PC-3 (cell line): Measurements from ENCODE around the gene MTCL1. TPM values are rescaled to one million over a fixed set of nuclear protein-coding genes. Genes with fewer than 3 reads are reported as not detected.

Experiments used
- ATAC-seq: fragments of 200-7000 bp; cut with Tn5 transposase; 2 replicates; pipeline ENCODE4 v1.9.1; 2020; ENCODE audit warnings: mild to moderate bottlenecking, moderate library complexity
- BruUV-seq: library from RNA; stranded (reverse); fragments of 400-500 nt; replicated peaks from 2 replicates; lab custom pipeline; 2021; lab: Mats Ljungman, UMichigan
- CTCF ChIA-PET: fragments of 300-600 bp; sonication (Branson Sonifier 250); formaldehyde crosslinking; loops from one replicate; lab custom pipeline; 2022; ENCODE audit warnings: antibody characterized with exemption; lab: Charles Lee
- POLR2A ChIA-PET: fragments of 300-600 bp; sonication (Branson Sonifier 250); formaldehyde crosslinking; loops from one replicate; lab custom pipeline; 2022; ENCODE audit warnings: antibody characterized with exemption; ENCODE audit not compliant: unreplicated experiment; lab: Charles Lee
- DNase-seq: peaks from one replicate; pipeline ENCODE4 v3.0.0-alpha.2; 2015
- H2AFZ ChIP-seq: fragments of 300-600 bp; sonication (generic); 2 replicates; pipeline ENCODE4 v1.6.0; 2016; ENCODE audit warnings: antibody characterized with exemption, low read length
- H3F3A ChIP-seq: fragments of 300-600 bp; sonication (generic); one replicate; pipeline ENCODE4 v1.6.0; 2017; ENCODE audit warnings: antibody characterized with exemption, low read length, control low read depth, mild to moderate bottlenecking; ENCODE audit not compliant: unreplicated experiment
- H3K27ac ChIP-seq: fragments of 300-600 bp; sonication (generic); 2 replicates; pipeline ENCODE4 v1.5.1; 2016; ENCODE audit warnings: mild to moderate bottlenecking, low read length
- H3K27me3 ChIP-seq: fragments of 300-600 bp; sonication (generic); 2 replicates; pipeline ENCODE4 v1.6.1; 2016; ENCODE audit warnings: low read length, mixed read lengths
- H3K36me3 ChIP-seq: fragments of 300-600 bp; sonication (generic); 2 replicates; pipeline ENCODE4 v1.6.1; 2016; ENCODE audit warnings: low read depth, mixed run types, low read length, mixed read lengths
- H3K4me1 ChIP-seq: fragments of 300-600 bp; sonication (generic); 2 replicates; pipeline ENCODE4 v1.5.1; 2016; ENCODE audit warnings: low read length; ENCODE audit not compliant: insufficient read depth
- H3K4me2 ChIP-seq: fragments of 300-600 bp; sonication (generic); 2 replicates; pipeline ENCODE4 v1.6.0; 2016; ENCODE audit warnings: low read length
- H3K4me3 ChIP-seq: fragments of 300-600 bp; sonication (generic); 2 replicates; pipeline ENCODE4 v1.5.1; 2016; ENCODE audit warnings: mild to moderate bottlenecking, low read length, mixed read lengths
- H3K79me2 ChIP-seq: fragments of 300-600 bp; sonication (generic); 2 replicates; pipeline ENCODE4 v1.6.1; 2017; ENCODE audit warnings: low read length, mixed read lengths
- H3K9ac ChIP-seq: fragments of 300-600 bp; sonication (generic); 2 replicates; pipeline ENCODE4 v1.6.0; 2016; ENCODE audit warnings: mild to moderate bottlenecking, low read length
- H3K9me2 ChIP-seq: fragments of 300-600 bp; sonication (generic); replicated peaks from 2 replicates; pipeline ENCODE4 v1.6.1; 2016; ENCODE audit warnings: mixed run types, low read length, mixed read lengths
- H3K9me3 ChIP-seq: fragments of 300-600 bp; sonication (generic); 2 replicates; pipeline ENCODE4 v1.6.1; 2016; ENCODE audit warnings: low read length, mixed read lengths
- H4K20me1 ChIP-seq: fragments of 300-600 bp; sonication (generic); 2 replicates; pipeline ENCODE4 v1.6.1; 2016; ENCODE audit warnings: low read length, mixed read lengths
- EZH2 ChIP-seq: fragments of 300-600 bp; sonication (generic); IDR thresholded peaks from one replicate; pipeline ENCODE4 v1.6.1; 2017; ENCODE audit warnings: antibody characterized with exemption, mild to moderate bottlenecking, low read length; ENCODE audit not compliant: unreplicated experiment
- EZH2phosphoT487 ChIP-seq: fragments of 300-600 bp; sonication (generic); IDR thresholded peaks from 2 replicates; pipeline ENCODE4 v1.6.1; 2018; ENCODE audit warnings: mild to moderate bottlenecking, antibody characterized with exemption, low read length, borderline replicate concordance
- intact Hi-C: fragments of 100-400 bp; cut with micrococcal nuclease; formaldehyde crosslinking; loops from 2 replicates; pipeline ENCODE4 v1.9.0; 2023
- total RNA-seq: library from RNA; depleted of rRNA; stranded (reverse); fragments of >200 nt; gene quantifications from 2 replicates; pipeline ENCODE4 v1.2.3, GENCODE V29; 2014
- TF ChIP-seq, protein P1 (sequence below): fragments of 300-600 bp; sonication (generic); conservative IDR thresholded peaks from 2 replicates; pipeline ENCODE4 v1.5.1; 2017; ENCODE audit warnings: antibody characterized with exemption, low read depth, mild to moderate bottlenecking, low read length

Gene MTCL1
- total RNA-seq, 1 experiment from 2014 or later = 33.1 TPM

DNA sequence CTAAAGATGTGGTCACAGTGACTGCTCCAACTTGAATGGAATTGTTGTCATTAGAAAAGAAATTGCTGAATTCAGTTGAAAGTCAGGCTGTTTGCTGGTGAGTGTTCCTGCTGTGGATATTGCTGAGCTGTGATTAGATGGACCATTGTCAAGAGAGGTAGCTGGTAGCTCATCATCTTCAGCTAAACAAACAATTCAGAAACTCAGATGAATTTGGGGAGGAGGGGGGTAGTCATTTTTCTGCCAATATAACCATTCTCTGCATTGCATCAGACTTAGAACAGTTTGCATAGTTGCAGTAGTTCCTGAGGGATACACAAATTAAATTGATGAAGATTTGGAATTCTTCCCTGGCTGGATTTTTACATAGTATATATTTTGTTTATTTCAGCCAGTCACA is 108.3 kb downstream of the MTCL1 start:
- H3K9ac ChIP-seq = no peak overlapping the region
- no peaks in the 10 kb centered on the region for H4K20me1 ChIP-seq
- TF ChIP-seq, protein P1, sequence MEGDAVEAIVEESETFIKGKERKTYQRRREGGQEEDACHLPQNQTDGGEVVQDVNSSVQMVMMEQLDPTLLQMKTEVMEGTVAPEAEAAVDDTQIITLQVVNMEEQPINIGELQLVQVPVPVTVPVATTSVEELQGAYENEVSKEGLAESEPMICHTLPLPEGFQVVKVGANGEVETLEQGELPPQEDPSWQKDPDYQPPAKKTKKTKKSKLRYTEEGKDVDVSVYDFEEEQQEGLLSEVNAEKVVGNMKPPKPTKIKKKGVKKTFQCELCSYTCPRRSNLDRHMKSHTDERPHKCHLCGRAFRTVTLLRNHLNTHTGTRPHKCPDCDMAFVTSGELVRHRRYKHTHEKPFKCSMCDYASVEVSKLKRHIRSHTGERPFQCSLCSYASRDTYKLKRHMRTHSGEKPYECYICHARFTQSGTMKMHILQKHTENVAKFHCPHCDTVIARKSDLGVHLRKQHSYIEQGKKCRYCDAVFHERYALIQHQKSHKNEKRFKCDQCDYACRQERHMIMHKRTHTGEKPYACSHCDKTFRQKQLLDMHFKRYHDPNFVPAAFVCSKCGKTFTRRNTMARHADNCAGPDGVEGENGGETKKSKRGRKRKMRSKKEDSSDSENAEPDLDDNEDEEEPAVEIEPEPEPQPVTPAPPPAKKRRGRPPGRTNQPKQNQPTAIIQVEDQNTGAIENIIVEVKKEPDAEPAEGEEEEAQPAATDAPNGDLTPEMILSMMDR = no peak
- TF ChIP-seq EZH2 (no peak), EZH2phosphoT487 (no peak)
- H2AFZ ChIP-seq = no peak overlapping the region
- H3K36me3 ChIP-seq = peaks cover 18% of the 10 kb centered on the region; the same call in 1 of the 2 replicates
- intact Hi-C loops = no loop called here
- H3K79me2 ChIP-seq = no peaks in the 10 kb centered on the region
- H3K9me2 ChIP-seq = no peaks in the 10 kb centered on the region
- H3K4me1 ChIP-seq = no peaks in the 10 kb centered on the region
- H3K4me2 ChIP-seq = no peak overlapping the region
- POLR2A ChIA-PET = no interaction called here
- CTCF ChIA-PET = no interaction called here
- no peak for DNase-seq
- H3F3A ChIP-seq = no peaks in the 10 kb centered on the region
- H3K4me3 ChIP-seq = no peak overlapping the region
- H3K27me3 ChIP-seq = no peaks in the 10 kb centered on the region
- ATAC-seq = peak; percentile 43
- no peak overlapping the region for H3K27ac ChIP-seq
- BruUV-seq = no TSS peak
- no peaks in the 10 kb centered on the region for H3K9me3 ChIP-seq

- Histone ChIP-seq H3K4me3 (no peak overlapping the region), H3K27ac (no peak overlapping the region), H3F3A (no peaks in the 10 kb centered on the region), H3K9me3 (no peaks in the 10 kb centered on the region), H3K36me3 (peaks cover 24% of the 10 kb centered on the region), H3K4me2 (no peak overlapping the region), H3K79me2 (no peaks in the 10 kb centered on the region), H3K9ac (no peak overlapping the region), H4K20me1 (no peaks in the 10 kb centered on the region), H3K9me2 (no peaks in the 10 kb centered on the region), H2AFZ (no peak overlapping the region), H3K4me1 (no peaks in the 10 kb centered on the region), H3K27me3 (no peaks in the 10 kb centered on the region)
- no TSS peak for BruUV-seq
- intact Hi-C loops = no loop called here
- CTCF ChIA-PET = no interaction called here
- no peak for TF ChIP-seq EZH2phosphoT487
- TF ChIP-seq, protein P1 = no peak
- no peak for TF ChIP-seq EZH2
- no peak for ATAC-seq
- POLR2A ChIA-PET = no interaction called here
- DNase-seq = no peak
Observed at GRCh38 chr18:8814206-8814605, 108.8 kb downstream of the MTCL1 start.

DNA sequence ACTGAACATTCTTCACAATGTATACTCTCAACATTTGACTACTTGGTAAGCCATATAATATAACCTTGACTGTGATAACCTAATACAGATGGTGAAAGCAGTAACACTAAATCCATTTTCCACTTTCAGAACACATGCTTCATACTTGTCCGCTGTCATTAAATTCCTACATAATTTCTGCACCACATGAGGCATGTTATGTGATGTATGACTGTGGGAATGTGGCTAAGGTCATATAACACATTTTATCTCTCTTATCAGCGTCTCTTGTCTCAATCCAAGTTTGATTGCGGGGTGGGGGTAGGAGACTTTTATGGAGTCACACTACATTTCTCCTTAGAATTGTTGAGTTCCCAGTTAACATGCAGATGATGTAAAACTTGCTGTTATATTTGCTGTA is 110.9 kb downstream of the MTCL1 start:
- ChIA-PET POLR2A (no interaction called here), CTCF (no interaction called here)
- H3K79me2 ChIP-seq = no peaks in the 10 kb centered on the region
- no peaks in the 10 kb centered on the region for H3K4me1 ChIP-seq
- no peak overlapping the region for H3K9ac ChIP-seq
- H3K27ac ChIP-seq = no peak overlapping the region
- no peak overlapping the region for H3K4me3 ChIP-seq
- no peaks in the 10 kb centered on the region for H3K9me3 ChIP-seq
- no peak for DNase-seq
- intact Hi-C loops = no loop called here
- no peak overlapping the region for H2AFZ ChIP-seq
- H3K27me3 ChIP-seq = no peaks in the 10 kb centered on the region
- H4K20me1 ChIP-seq = no peaks in the 10 kb centered on the region
- H3F3A ChIP-seq = no peaks in the 10 kb centered on the region
- no TSS peak for BruUV-seq
- no peak overlapping the region for H3K4me2 ChIP-seq
- peaks cover 28% of the 10 kb centered on the region for H3K36me3 ChIP-seq
- no peak for ATAC-seq
- TF ChIP-seq, protein P1 = no peak
- no peak for TF ChIP-seq EZH2phosphoT487
- no peak for TF ChIP-seq EZH2
- no peaks in the 10 kb centered on the region for H3K9me2 ChIP-seq
